ENCODE data around the gene ADAMTSL2. TPM values are rescaled to one million over a fixed set of nuclear protein-coding genes. Genes with fewer than 3 reads are reported as not detected.

Gene ADAMTSL2
- total and polyA plus RNA-seq, 10 donors = 1.6 to 11.7 (median 4.3) TPM

GRCh38 chr9:133542002-133542401, 7.5 kb downstream of the ADAMTSL2 start:
- H3K9me3 ChIP-seq = no peaks in the 10 kb centered on the region
- H3K27ac ChIP-seq = no peak overlapping the region
- TF ChIP-seq POLR2A (IDR thresholded peaks at IDR 0.05) = no peak
- no peak for TF ChIP-seq CTCF (IDR thresholded peaks at IDR 0.05 in 8 of 11, conservative IDR thresholded peaks at IDR 0.05 in 3 of 11)
- no peak for TF ChIP-seq POLR2AphosphoS5 (IDR thresholded peaks at IDR 0.05)
- H3K4me3 ChIP-seq = no peak overlapping the region
- peaks cover 0 to 36% (median 12%) of the 10 kb centered on the region in 7 donors for H3K27me3 ChIP-seq (replicated peaks in 1 of 7)
- intact Hi-C loops (cut with DNase I; ENCODE audit: low total_unique reads) = no loop called here
- peaks cover 17 to 65% (median 37%) of the 10 kb centered on the region in 6 donors for H3K4me1 ChIP-seq
- H3K36me3 ChIP-seq = peaks cover 0 to 7% (median 0%) of the 10 kb centered on the region in 6 donors
- 79 to 93% (median 88%) methylated on average over 10 to 13 of the region's 13 CpGs for WGBS, 5 donors
- DNase-seq = no peak

- Histone ChIP-seq H3K36me3 (peaks cover 0 to 13% (median 0%) of the 10 kb centered on the region in 6 donors), H3K27me3 (replicated peaks in 1 of 7) (peaks cover 0 to 22% (median 12%) of the 10 kb centered on the region in 7 donors), H3K4me1 (peaks cover 17 to 54% (median 34%) of the 10 kb centered on the region in 6 donors), H3K27ac (peak overlapping the region in 4 of 8 donors; percentile 21 to 74 (median 74)), H3K4me3 (no peak overlapping the region), H3K9me3 (no peaks in the 10 kb centered on the region)
- 70 to 81% (median 78%) methylated on average over 11 to 16 of the region's 16 CpGs for WGBS, 5 donors
- TF ChIP-seq POLR2AphosphoS5 (IDR thresholded peaks at IDR 0.05) (no peak), POLR2A (IDR thresholded peaks at IDR 0.05) (no peak)
- no peak for DNase-seq
- intact Hi-C loops (cut with DNase I; ENCODE audit: low total_unique reads) = no loop called here
Measured at GRCh38 chr9:133543772-133544467, 9.4 kb downstream of the ADAMTSL2 start.

- intact Hi-C loops (cut with DNase I; ENCODE audit: low total_unique reads) = no loop called here
- Histone ChIP-seq H3K27ac (peak overlapping the region in 6 of 8 donors; percentile 43 to 74 (median 72)), H3K4me1 (peaks cover under 1 to 37% (median 25%) of the 10 kb centered on the region in 6 donors), H3K27me3 (replicated peaks in 1 of 7) (peaks cover 0 to 12% (median 0%) of the 10 kb centered on the region in 7 donors), H3K9me3 (no peaks in the 10 kb centered on the region), H3K4me3 (no peak overlapping the region), H3K36me3 (peaks cover 0 to 12% (median 0%) of the 10 kb centered on the region in 6 donors)
- peak in 1 of 3 donors; percentile 18 for TF ChIP-seq POLR2AphosphoS5 (IDR thresholded peaks at IDR 0.05)
- no peak for TF ChIP-seq POLR2A (IDR thresholded peaks at IDR 0.05)
- 43 to 73% (median 66%) methylated on average over 19 to 25 of the region's 25 CpGs for WGBS, 5 donors
- DNase-seq = no peak
Measured at GRCh38 chr9:133545494-133546286, 11.2 kb downstream of the ADAMTSL2 start.

GRCh38 chr9:133546287-133546680, 11.8 kb downstream of the ADAMTSL2 start:
- peaks cover 0 to 31% (median 23%) of the 10 kb centered on the region in 6 donors for H3K4me1 ChIP-seq
- 58 to 78% (median 62%) methylated on average over 4 to 8 of the region's 8 CpGs for WGBS, 5 donors
- DNase-seq = no peak
- TF ChIP-seq CTCF (IDR thresholded peaks at IDR 0.05 in 8 of 11, conservative IDR thresholded peaks at IDR 0.05 in 3 of 11) (no peak), POLR2A (IDR thresholded peaks at IDR 0.05) (no peak), POLR2AphosphoS5 (IDR thresholded peaks at IDR 0.05) (peak in 1 of 3 donors; percentile 27)
- no peaks in the 10 kb centered on the region for H3K9me3 ChIP-seq
- H3K36me3 ChIP-seq = peaks cover 0 to 7% (median 0%) of the 10 kb centered on the region in 6 donors
- peak overlapping the region in 6 of 8 donors; percentile 24 to 74 (median 72) for H3K27ac ChIP-seq
- no peak overlapping the region for H3K4me3 ChIP-seq
- H3K27me3 ChIP-seq (replicated peaks in 1 of 7) = peaks cover 0 to 8% (median 0%) of the 10 kb centered on the region in 7 donors
- intact Hi-C loops (cut with DNase I; ENCODE audit: low total_unique reads) = no loop called here

Measured in spleen (tissue), 11 donors.